HepG2 (cell line): ENCODE results near the gene CRKL. TPM values are rescaled to one million over a fixed set of nuclear protein-coding genes. Genes with fewer than 3 reads are reported as not detected.

Experiments used
- ATAC-seq: fragments of 200-7000 bp; cut with Tn5 transposase; 3 replicates; pipeline ENCODE4 v1.9.1; 2020; ENCODE audit warnings: mild to moderate bottlenecking, moderate library complexity
- BruUV-seq: library from RNA; stranded (reverse); fragments of 400-500 nt; replicated peaks from 2 replicates; lab custom pipeline; 2021; lab: Mats Ljungman, UMichigan
- CTCF ChIA-PET: fragments of 300-600 bp; formaldehyde crosslinking; extraction: SDS; loops from one replicate; lab custom pipeline; 2021; ENCODE audit warnings: low total read pairs, inconsistent platforms, low intra/inter-chr PET ratio; lab: Yijun Ruan, JAX
- POLR2A ChIA-PET: fragments of 350-600 bp; sonication (Branson Sonifier 250); formaldehyde crosslinking; loops from one replicate; lab custom pipeline; 2020; ENCODE audit warnings: antibody characterized with exemption, inconsistent platforms; lab: Yijun Ruan, JAX
- DNase-seq: peaks from one replicate; pipeline ENCODE4 v3.0.0-alpha.2; 2015; ENCODE audit warnings: low spot score
- FAIRE-seq: peaks from 3 replicates; lab custom pipeline; 2011; peaks lifted over from hg19 to GRCh38; lab: Jason Lieb, UNC
- H2AFZ ChIP-seq: one replicate; pipeline ENCODE4 v1.6.1; 2011; ENCODE audit warnings: low read length, inconsistent platforms
- H3K27ac ChIP-seq: fragments of 300-600 bp; 3 replicates; pipeline ENCODE4 v1.8.0; 2011; ENCODE audit warnings: mixed run types, mild to moderate bottlenecking, mixed read lengths, low read length, inconsistent platforms; ENCODE audit not compliant: insufficient read depth; ENCODE audit errors: extremely low read length
- H3K27me3 ChIP-seq, 2 experiments: fragments of 200-600 bp in 1 of 2; 2 replicates in 1 of 2; 3 replicates in 1 of 2; pipeline versions ENCODE4 v1.6.0 to v1.8.0; 2011; ENCODE audit warnings: low read length in 2 of 2, mild to moderate bottlenecking in 2 of 2, moderate library complexity in 2 of 2, inconsistent platforms in 1 of 2; ENCODE audit not compliant: insufficient read depth in 2 of 2, control insufficient read depth in 1 of 2
- H3K36me3 ChIP-seq, 2 experiments: fragments of 200-600 bp in 1 of 2; replicated peaks in 1 of 2; 2 replicates in 1 of 2; 3 replicates in 1 of 2; pipeline versions ENCODE4 v1.5.1 to v1.8.0; 2011; ENCODE audit warnings: low read length in 2 of 2, inconsistent platforms in 1 of 2; ENCODE audit not compliant: insufficient read depth in 2 of 2, control insufficient read depth in 1 of 2
- H3K4me1 ChIP-seq: 2 replicates; pipeline ENCODE4 v1.5.1; 2012; ENCODE audit warnings: low read length, inconsistent platforms; ENCODE audit not compliant: insufficient read depth
- H3K4me2 ChIP-seq: 2 replicates; pipeline ENCODE4 v1.6.0; 2011; ENCODE audit warnings: low read depth, low read length, inconsistent platforms
- H3K4me3 ChIP-seq, 3 experiments: fragments of 200-600 bp in 1 of 3; sonication (generic), shearing (Covaris generic) in 1 of 3; replicated peaks in 1 of 3; 2 replicates each; pipeline ENCODE4 v1.5.1; 2011 to 2016; ENCODE audit warnings: low read length in 3 of 3, inconsistent platforms in 2 of 3, low read depth in 2 of 3, mild to moderate bottlenecking in 2 of 3, control low read depth in 1 of 3, mixed read lengths in 1 of 3; ENCODE audit not compliant: insufficient read depth in 1 of 3
- H3K79me2 ChIP-seq: one replicate; pipeline ENCODE4 v1.6.1; 2011; ENCODE audit warnings: low read length, inconsistent platforms; ENCODE audit not compliant: insufficient read depth
- H3K9ac ChIP-seq: 2 replicates; pipeline ENCODE4 v1.6.0; 2011; ENCODE audit warnings: mild to moderate bottlenecking, low read depth, low read length, inconsistent platforms; ENCODE audit not compliant: insufficient read depth
- H3K9me3 ChIP-seq: 2 replicates; pipeline ENCODE4 v1.5.1; 2012; ENCODE audit warnings: mild to moderate bottlenecking, low read length
- H4K20me1 ChIP-seq: 2 replicates; pipeline ENCODE4 v1.6.0; 2011; ENCODE audit warnings: inconsistent platforms, mild to moderate bottlenecking, low read length, moderate library complexity; ENCODE audit not compliant: insufficient read depth
- CREB1 ChIP-seq, 2 experiments: fragments of 450-650 bp in 1 of 2; IDR thresholded peaks; 2 replicates each; pipeline ENCODE4 v1.6.1; 2016 to 2017; ENCODE audit warnings: control low read depth in 1 of 2, mild to moderate bottlenecking in 1 of 2, missing compliant biosample characterization in 1 of 2, missing genetic modification characterization in 1 of 2
- MIER2 ChIP-seq: IDR thresholded peaks from 2 replicates; pipeline ENCODE4 v1.6.1; 2016; ENCODE audit warnings: missing biosample characterization, missing genetic modification reagents
- SIN3B ChIP-seq: fragments of 150-350 bp; IDR thresholded peaks from 2 replicates; pipeline ENCODE4 v1.6.1; 2014; ENCODE audit warnings: low read length
- TBL1XR1 ChIP-seq: fragments of 150-350 bp; IDR thresholded peaks from 2 replicates; pipeline ENCODE4 v1.6.1; 2014; ENCODE audit warnings: borderline replicate concordance, low read length; ENCODE audit not compliant: partially characterized antibody
- TOPORS ChIP-seq: sonication (generic); formaldehyde crosslinking; IDR thresholded peaks from 2 replicates; pipeline ENCODE4 v1.8.0; 2023; ENCODE audit warnings: mild to moderate bottlenecking, missing genetic modification reagents
- ZBTB8A ChIP-seq: sonication (generic); formaldehyde crosslinking; IDR thresholded peaks from 2 replicates; pipeline ENCODE4 v1.4.0; 2020; ENCODE audit warnings: mild to moderate bottlenecking, low read depth, missing genetic modification reagents, borderline replicate concordance
- ZFP36 ChIP-seq: fragments of 150-350 bp; IDR thresholded peaks from 2 replicates; pipeline ENCODE4 v1.6.1; 2018; ENCODE audit warnings: borderline replicate concordance, low read length, low read depth; ENCODE audit not compliant: partially characterized antibody
- ZNF282 ChIP-seq: fragments of 450-650 bp; IDR thresholded peaks from 2 replicates; pipeline ENCODE4 v1.6.1; 2018; ENCODE audit not compliant: partially characterized antibody
- WGBS: methylation state at CpG from one replicate; pipeline ENCODE4 v1.1.6; 2017; ENCODE audit warnings: low lambda C conversion rate; 5-methylcytosine and 5-hydroxymethylcytosine counted together
- in situ Hi-C: cut with HindIII; loops from 2 replicates; pipeline ENCODE4 v1.10.0; 2017; ENCODE audit warnings: low pct_unique_long_range_greater_than_20kb; ENCODE audit not compliant: extremely low pct_ligation_motif_present
- intact Hi-C: fragments of 100-400 bp; cut with micrococcal nuclease; formaldehyde crosslinking; loops from one replicate; pipeline ENCODE4 v1.10.0; 2022; ENCODE audit not compliant: unreplicated experiment
- polyA plus RNA-seq, 8 experiments: library from polyadenylated mRNA; depleted of rRNA in 3 of 8; stranded (reverse) in 7 of 8; unstranded in 1 of 8; fragments of >200 nt; fragmentation: Illumina TruSeq in 4 of 8; extraction: Trizol in 4 of 8; gene quantifications; 2 replicates each; pipeline versions ENCODE4 v1.2.1 to v1.2.3, GENCODE V29; 2011 to 2016; ENCODE audit warnings: low read depth in 4 of 8, missing spikeins in 1 of 8, mixed read lengths in 1 of 8; ENCODE audit not compliant: insufficient read depth in 1 of 8
- total RNA-seq, 5 experiments: library from RNA; depleted of rRNA; stranded (reverse); fragments of >200 nt; fragmentation: Illumina TruSeq; extraction: Trizol; gene quantifications; 2 replicates each; pipeline ENCODE4 v1.2.3, GENCODE V29; 2016; ENCODE audit warnings: low read depth in 1 of 5
- TF ChIP-seq, protein P1 (sequence below): sonication (generic); formaldehyde crosslinking; conservative IDR thresholded peaks from 2 replicates; pipeline ENCODE4 v1.4.0; 2020; ENCODE audit warnings: mild to moderate bottlenecking, missing genetic modification reagents, moderate library complexity

Gene CRKL
- total and polyA plus RNA-seq, 2 of the 13 experiments (the other 11 are each of a cell fraction or from before 2014, with no cell fraction given): 37.4 to 60.6 TPM

DNA sequence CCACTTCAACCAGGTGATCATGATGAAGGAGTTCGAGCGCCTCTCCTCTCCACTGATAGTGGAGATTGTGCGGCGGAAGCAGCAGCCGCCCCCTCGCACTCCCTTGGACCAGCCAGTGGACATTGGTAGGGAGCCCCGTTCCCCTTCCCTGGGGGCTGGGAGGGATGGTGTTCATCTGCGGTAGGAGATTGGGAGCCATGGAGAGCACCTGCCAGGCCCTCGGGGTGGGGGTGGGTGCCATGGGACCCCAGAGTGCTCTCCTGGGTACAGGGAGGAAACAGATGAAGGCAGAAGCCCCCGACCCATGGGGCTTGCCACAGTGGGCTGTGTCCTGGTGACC lies 77.7 kb downstream of the CRKL start:
- BruUV-seq: no TSS peak
- no peaks in the 10 kb centered on the region for H3K79me2 ChIP-seq
- no peak overlapping the region for H3K4me2 ChIP-seq
- no peak for ATAC-seq
- in situ Hi-C loops (no loop called here), intact Hi-C loops (no loop called here)
- no peaks in the 10 kb centered on the region for H3K4me1 ChIP-seq
- CTCF ChIA-PET: no interaction called here
- H3K4me3 ChIP-seq: no peak overlapping the region
- no peaks in the 10 kb centered on the region for H3K9me3 ChIP-seq
- WGBS: 100% methylated on average over 8 of the region's 10 CpGs
- H3K36me3 ChIP-seq: peaks cover 5 to 47% of the 10 kb centered on the region in 2 experiments
- no peak overlapping the region for H3K9ac ChIP-seq
- POLR2A ChIA-PET: no interaction called here
- no peak for DNase-seq
- no peaks in the 10 kb centered on the region for H3K27me3 ChIP-seq
- H2AFZ ChIP-seq: no peak overlapping the region
- no peak overlapping the region for H3K27ac ChIP-seq
- no peak for FAIRE-seq
- no peak for TF ChIP-seq TOPORS (CRISPR knock-in tag)
- TF ChIP-seq ZNF282: no peak
- TF ChIP-seq TBL1XR1: no peak
- TF ChIP-seq ZFP36: no peak
- TF ChIP-seq MIER2 (CRISPR knock-in tag): no peak
- TF ChIP-seq, protein P1, sequence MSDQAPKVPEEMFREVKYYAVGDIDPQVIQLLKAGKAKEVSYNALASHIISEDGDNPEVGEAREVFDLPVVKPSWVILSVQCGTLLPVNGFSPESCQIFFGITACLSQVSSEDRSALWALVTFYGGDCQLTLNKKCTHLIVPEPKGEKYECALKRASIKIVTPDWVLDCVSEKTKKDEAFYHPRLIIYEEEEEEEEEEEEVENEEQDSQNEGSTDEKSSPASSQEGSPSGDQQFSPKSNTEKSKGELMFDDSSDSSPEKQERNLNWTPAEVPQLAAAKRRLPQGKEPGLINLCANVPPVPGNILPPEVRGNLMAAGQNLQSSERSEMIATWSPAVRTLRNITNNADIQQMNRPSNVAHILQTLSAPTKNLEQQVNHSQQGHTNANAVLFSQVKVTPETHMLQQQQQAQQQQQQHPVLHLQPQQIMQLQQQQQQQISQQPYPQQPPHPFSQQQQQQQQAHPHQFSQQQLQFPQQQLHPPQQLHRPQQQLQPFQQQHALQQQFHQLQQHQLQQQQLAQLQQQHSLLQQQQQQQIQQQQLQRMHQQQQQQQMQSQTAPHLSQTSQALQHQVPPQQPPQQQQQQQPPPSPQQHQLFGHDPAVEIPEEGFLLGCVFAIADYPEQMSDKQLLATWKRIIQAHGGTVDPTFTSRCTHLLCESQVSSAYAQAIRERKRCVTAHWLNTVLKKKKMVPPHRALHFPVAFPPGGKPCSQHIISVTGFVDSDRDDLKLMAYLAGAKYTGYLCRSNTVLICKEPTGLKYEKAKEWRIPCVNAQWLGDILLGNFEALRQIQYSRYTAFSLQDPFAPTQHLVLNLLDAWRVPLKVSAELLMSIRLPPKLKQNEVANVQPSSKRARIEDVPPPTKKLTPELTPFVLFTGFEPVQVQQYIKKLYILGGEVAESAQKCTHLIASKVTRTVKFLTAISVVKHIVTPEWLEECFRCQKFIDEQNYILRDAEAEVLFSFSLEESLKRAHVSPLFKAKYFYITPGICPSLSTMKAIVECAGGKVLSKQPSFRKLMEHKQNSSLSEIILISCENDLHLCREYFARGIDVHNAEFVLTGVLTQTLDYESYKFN (CRISPR knock-in tag): no peak
- no peak for TF ChIP-seq SIN3B
- no peak for TF ChIP-seq ZBTB8A (CRISPR knock-in tag)
- no peak for TF ChIP-seq CREB1 (IDR thresholded peaks at IDR 0.05)
- TF ChIP-seq CREB1 (CRISPR knock-in tag; IDR thresholded peaks at IDR 0.05): no peak
- H4K20me1 ChIP-seq: no peaks in the 10 kb centered on the region
